ENCODE data around the gene CCSAP. TPM values are rescaled to one million over a fixed set of nuclear protein-coding genes. Genes with fewer than 3 reads are reported as not detected.

Gene CCSAP
- polyA plus RNA-seq, 3 donors, result 5.2 to 12.2 (median 6.7) TPM

DNA sequence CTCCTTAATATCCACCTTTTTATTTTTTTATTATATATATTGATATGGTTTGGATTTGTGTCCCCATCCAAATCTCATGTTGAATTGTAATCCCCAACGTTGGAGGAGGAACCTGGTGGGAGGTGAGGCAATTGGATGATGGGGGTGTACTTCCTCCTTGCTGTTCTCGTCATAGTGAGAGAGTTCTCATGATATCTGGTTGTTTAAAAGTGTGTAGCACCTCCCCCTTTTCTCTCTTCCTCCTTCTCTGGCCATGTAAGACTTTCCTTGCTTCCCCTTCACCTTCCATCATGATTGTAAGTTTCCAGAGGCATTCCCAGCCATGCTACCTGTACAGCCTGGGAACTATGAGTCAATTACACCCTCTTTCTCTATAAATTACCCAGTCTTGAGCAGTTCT is 22.7 kb upstream of the CCSAP start:
- intact Hi-C loops (cut with micrococcal nuclease), result no loop called here
- Histone ChIP-seq H3K27ac (ENCODE audit: low read depth in 1 of 2, low read length in 2 of 2) (no peak overlapping the region), H3K27me3 (ENCODE audit: control insufficient read depth in 2 of 2, insufficient read depth in 2 of 2, low read length in 2 of 2) (peaks cover 9 to 16% of the 10 kb centered on the region in 2 donors), H4K20me1 (ENCODE audit: insufficient read depth, low read length) (no peaks in the 10 kb centered on the region), H2AFZ (ENCODE audit: insufficient read depth, low read depth, low read length, poor library complexity, severe bottlenecking) (no peak overlapping the region), H3K4me3 (replicated peaks in 1 of 3; ENCODE audit: low read depth in 2 of 3, low read length in 3 of 3) (no peak overlapping the region), H3K4me2 (replicated peaks; ENCODE audit: extremely low read depth, low read length, poor library complexity, severe bottlenecking) (no peak overlapping the region), H3K9me3 (replicated peaks in 1 of 2; ENCODE audit: control insufficient read depth in 1 of 2, insufficient read depth in 1 of 2, low read length in 2 of 2) (peaks cover 10 to 11% of the 10 kb centered on the region in 2 donors), H3K4me1 (ENCODE audit: control insufficient read depth in 1 of 2, insufficient read depth in 2 of 2, low read length in 2 of 2) (no peaks in the 10 kb centered on the region), H3K9ac (ENCODE audit: insufficient read depth, low read length, poor library complexity, severe bottlenecking) (no peak overlapping the region), H3K79me2 (ENCODE audit: insufficient read depth, low read length) (no peaks in the 10 kb centered on the region), H3K36me3 (replicated peaks in 1 of 2; ENCODE audit: control insufficient read depth in 1 of 2, insufficient read depth in 2 of 2, low read length in 2 of 2) (no peaks in the 10 kb centered on the region)
- Mint-ChIP-seq H3K27ac (no peak overlapping the region), H3K4me3 (no peak overlapping the region), H3K4me1 (peaks cover 4% of the 10 kb centered on the region), H3K9me3 (peaks cover 15 to 26% (median 17%) of the 10 kb centered on the region in 7 donors), H3K27me3 (ENCODE audit: low read depth in 3 of 3) (peaks cover 14 to 26% (median 22%) of the 10 kb centered on the region in 3 donors), H3K36me3 (no peaks in the 10 kb centered on the region)
- DNase-seq, result peak; percentile 16 to 39 (median 32)
- no peak for TF ChIP-seq CTCF (IDR thresholded peaks at IDR 0.05)
- WGBS (ENCODE audit: insufficient coverage), result no CpG with 5 or more reads among the region's 2 CpGs

DNA sequence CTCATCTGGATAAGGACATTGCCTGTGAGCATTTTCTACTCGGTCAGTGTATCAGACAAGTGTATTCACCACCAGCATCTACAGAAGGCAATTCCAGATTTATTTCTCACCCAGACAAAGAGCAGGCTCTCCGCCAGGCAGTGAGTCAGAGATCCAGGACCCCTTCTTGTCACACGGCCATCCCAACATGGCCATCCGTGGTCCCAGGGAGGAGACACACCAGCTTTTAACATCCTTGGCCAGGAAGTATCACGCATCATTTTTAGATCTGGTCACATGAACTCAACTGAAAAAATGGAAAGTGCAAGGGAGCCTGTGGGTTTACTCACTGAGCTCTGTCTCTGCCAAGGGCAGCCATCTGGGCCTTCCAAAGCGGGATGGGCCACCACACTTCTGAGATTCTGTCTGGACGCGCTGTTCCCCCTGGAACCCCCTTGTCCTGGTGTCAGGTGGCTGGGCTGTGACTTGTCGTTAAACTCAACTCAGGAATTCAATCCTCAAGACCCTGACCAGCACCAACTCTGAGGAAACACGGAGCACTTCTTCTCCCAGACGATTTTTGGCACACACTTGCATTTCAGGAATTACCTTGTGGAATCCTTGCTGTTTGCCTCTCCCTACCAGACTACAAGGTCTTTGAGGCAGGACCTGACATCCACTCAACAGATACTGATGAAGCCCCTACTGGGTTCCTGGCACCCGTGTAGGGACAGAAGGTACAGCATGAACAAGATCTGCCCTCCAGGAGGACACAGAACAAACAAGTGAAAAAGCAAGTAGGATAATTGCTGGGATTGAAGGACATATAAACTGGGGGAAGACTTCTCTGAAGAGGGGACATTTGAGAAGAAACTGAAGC is 21.6 kb upstream of the CCSAP start:
- Histone ChIP-seq H3K9ac (ENCODE audit: insufficient read depth, low read length, poor library complexity, severe bottlenecking) (no peak overlapping the region), H3K36me3 (replicated peaks in 1 of 2; ENCODE audit: control insufficient read depth in 1 of 2, insufficient read depth in 2 of 2, low read length in 2 of 2) (no peaks in the 10 kb centered on the region), H3K27ac (ENCODE audit: low read depth in 1 of 2, low read length in 2 of 2) (no peak overlapping the region), H2AFZ (ENCODE audit: insufficient read depth, low read depth, low read length, poor library complexity, severe bottlenecking) (no peak overlapping the region), H3K9me3 (replicated peaks in 1 of 2; ENCODE audit: control insufficient read depth in 1 of 2, insufficient read depth in 1 of 2, low read length in 2 of 2) (peaks cover 10 to 11% of the 10 kb centered on the region in 2 donors), H3K4me3 (replicated peaks in 1 of 3; ENCODE audit: low read depth in 2 of 3, low read length in 3 of 3) (no peak overlapping the region), H4K20me1 (ENCODE audit: insufficient read depth, low read length) (no peaks in the 10 kb centered on the region), H3K4me2 (replicated peaks; ENCODE audit: extremely low read depth, low read length, poor library complexity, severe bottlenecking) (no peak overlapping the region), H3K79me2 (ENCODE audit: insufficient read depth, low read length) (no peaks in the 10 kb centered on the region), H3K27me3 (ENCODE audit: control insufficient read depth in 2 of 2, insufficient read depth in 2 of 2, low read length in 2 of 2) (peaks cover 5 to 13% of the 10 kb centered on the region in 2 donors), H3K4me1 (ENCODE audit: control insufficient read depth in 1 of 2, insufficient read depth in 2 of 2, low read length in 2 of 2) (no peaks in the 10 kb centered on the region)
- intact Hi-C loops (cut with micrococcal nuclease), result no loop called here
- 82% methylated on average over 11 of the region's 12 CpGs for WGBS (ENCODE audit: insufficient coverage)
- H3K4me1 Mint-ChIP-seq, result peaks cover 3% of the 10 kb centered on the region
- H3K27me3 Mint-ChIP-seq (ENCODE audit: low read depth in 3 of 3), result peaks cover 9 to 26% (median 21%) of the 10 kb centered on the region in 3 donors
- H3K27ac Mint-ChIP-seq, result no peak overlapping the region
- H3K4me3 Mint-ChIP-seq, result peak overlapping the region in 1 of 2 donors; percentile 28
- DNase-seq, result no peak
- TF ChIP-seq CTCF (IDR thresholded peaks at IDR 0.05), result no peak
- no peaks in the 10 kb centered on the region for H3K36me3 Mint-ChIP-seq
- H3K9me3 Mint-ChIP-seq, result peaks cover 15 to 26% (median 17%) of the 10 kb centered on the region in 7 donors
